ENCODE data around the gene CCDC85B.

Gene CCDC85B

DNA sequence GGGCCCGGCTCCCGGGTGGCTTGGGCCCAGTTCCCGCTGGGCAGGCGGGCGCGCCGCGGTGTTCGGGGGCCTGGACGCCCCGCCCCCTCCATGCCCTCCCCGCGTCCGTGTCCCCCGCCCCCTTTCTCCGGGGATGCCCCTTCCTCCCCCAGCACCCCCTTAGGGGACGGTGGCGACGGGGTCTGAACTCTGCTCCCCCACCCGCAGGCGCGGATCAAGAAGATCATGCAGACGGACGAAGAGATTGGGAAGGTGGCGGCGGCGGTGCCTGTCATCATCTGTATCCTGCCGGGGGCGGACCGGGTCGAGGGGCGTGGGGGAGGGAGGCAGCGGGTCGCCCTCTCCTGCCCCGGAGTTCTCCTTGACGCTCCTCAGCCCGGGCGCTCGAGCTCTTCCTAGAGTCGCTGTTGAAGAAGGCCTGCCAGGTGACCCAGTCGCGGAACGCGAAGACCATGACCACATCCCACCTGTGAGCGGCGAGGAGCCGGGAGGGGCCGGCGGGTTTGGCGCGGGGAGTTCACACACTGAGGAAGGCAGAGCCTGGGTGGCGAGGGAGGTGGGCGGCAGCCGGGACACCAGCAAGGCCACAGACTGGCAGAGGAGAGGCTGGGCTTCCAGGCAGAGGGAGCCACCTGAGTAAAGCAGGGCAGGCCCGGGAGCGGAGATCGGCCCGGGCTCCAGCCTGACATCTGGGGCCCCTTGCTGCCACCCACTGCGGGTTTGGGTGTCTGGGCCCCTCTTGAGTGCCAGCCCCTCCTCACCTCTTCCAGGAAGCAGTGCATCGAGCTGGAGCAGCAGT lies 29.3 kb downstream of the CCDC85B start:
- DNase-seq (ENCODE audit: extremely low read depth, low read depth), result no peak
- H3K4me3 ChIP-seq (replicated peaks; ENCODE audit: low read depth, low read length), result peak overlapping the region; percentile 78
- no peak for TF ChIP-seq CTCF (IDR thresholded peaks at IDR 0.05; ENCODE audit: low read depth, low read length, missing control alignments)

- DNase-seq (ENCODE audit: extremely low read depth, low read depth), result no peak
- TF ChIP-seq CTCF (IDR thresholded peaks at IDR 0.05; ENCODE audit: low read depth, low read length, missing control alignments), result no peak
- H3K4me3 ChIP-seq (replicated peaks; ENCODE audit: low read depth, low read length), result peak overlapping the region; percentile 78
Observed at GRCh38 chr11:65920372-65920802, 29.9 kb downstream of the CCDC85B start.

GRCh38 chr11:65921033-65921555 lies 30.6 kb downstream of the CCDC85B start:
- TF ChIP-seq CTCF (IDR thresholded peaks at IDR 0.05; ENCODE audit: low read depth, low read length, missing control alignments), result no peak
- DNase-seq (ENCODE audit: extremely low read depth, low read depth), result no peak
- peak overlapping the region; percentile 78 for H3K4me3 ChIP-seq (replicated peaks; ENCODE audit: low read depth, low read length)

- no peak overlapping the region for H3K4me3 ChIP-seq (replicated peaks; ENCODE audit: low read depth, low read length)
Observed at GRCh38 chr11:65921876-65922275, 31.4 kb downstream of the CCDC85B start.

GRCh38 chr11:65922565-65922964 lies 32.1 kb downstream of the CCDC85B start:
- no peak for DNase-seq (ENCODE audit: extremely low read depth, low read depth)
- no peak overlapping the region for H3K4me3 ChIP-seq (replicated peaks; ENCODE audit: low read depth, low read length)
- no peak for TF ChIP-seq CTCF (IDR thresholded peaks at IDR 0.05; ENCODE audit: low read depth, low read length, missing control alignments)

More at GRCh38 chr11:65921876-65922275, 31.4 kb downstream of the CCDC85B start:
- DNase-seq (ENCODE audit: extremely low read depth, low read depth), result no peak
- TF ChIP-seq CTCF (IDR thresholded peaks at IDR 0.05; ENCODE audit: low read depth, low read length, missing control alignments), result no peak

DNA sequence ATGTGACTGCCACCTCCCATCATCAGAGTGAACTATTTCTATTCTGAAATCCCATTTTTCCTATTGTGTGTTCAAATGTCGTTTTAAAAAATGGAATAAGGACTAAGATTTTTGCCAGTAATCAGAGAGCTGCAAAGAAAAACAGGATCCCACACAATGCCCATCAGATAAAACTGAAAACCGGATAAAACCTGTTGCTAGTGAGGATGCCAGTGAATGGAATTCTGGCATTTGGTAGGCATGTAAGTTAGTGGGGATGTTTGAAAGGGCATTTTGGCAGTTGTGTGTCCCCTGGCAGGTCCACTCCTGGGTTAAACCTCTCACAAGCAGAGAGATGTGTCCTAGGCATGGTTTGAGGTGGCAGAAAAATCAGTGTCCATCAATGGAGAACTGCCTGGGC lies 34.9 kb downstream of the CCDC85B start:
- no peak overlapping the region for H3K4me3 ChIP-seq (replicated peaks; ENCODE audit: low read depth, low read length)
- no peak for DNase-seq (ENCODE audit: extremely low read depth, low read depth)
- TF ChIP-seq CTCF (IDR thresholded peaks at IDR 0.05; ENCODE audit: low read depth, low read length, missing control alignments), result no peak

Measured in HFF-Myc (cell line).